Ishikawa (cell line): ENCODE measurements around the gene TMEM38A.

ENCODE experiments used
- EGR1 ChIP-seq: IDR thresholded peaks from 2 replicates; pipeline ENCODE4 v1.6.1; 2012
- EP300 ChIP-seq: IDR thresholded peaks from 2 replicates; pipeline ENCODE4 v1.6.1; 2012; ENCODE audit warnings: borderline replicate concordance
- NFIC ChIP-seq: IDR thresholded peaks from 2 replicates; pipeline ENCODE4 v1.6.1; 2012
- YY1 ChIP-seq: IDR thresholded peaks from 2 replicates; pipeline ENCODE4 v1.6.1; 2012; ENCODE audit warnings: low read depth
- TF ChIP-seq, protein P1 (sequence below): IDR thresholded peaks from 2 replicates; pipeline ENCODE4 v1.6.1; 2012; ENCODE audit warnings: low read depth, mild to moderate bottlenecking
- TF ChIP-seq, protein P2 (sequence below): IDR thresholded peaks from 2 replicates; pipeline ENCODE4 v1.6.1; 2012

DNA sequence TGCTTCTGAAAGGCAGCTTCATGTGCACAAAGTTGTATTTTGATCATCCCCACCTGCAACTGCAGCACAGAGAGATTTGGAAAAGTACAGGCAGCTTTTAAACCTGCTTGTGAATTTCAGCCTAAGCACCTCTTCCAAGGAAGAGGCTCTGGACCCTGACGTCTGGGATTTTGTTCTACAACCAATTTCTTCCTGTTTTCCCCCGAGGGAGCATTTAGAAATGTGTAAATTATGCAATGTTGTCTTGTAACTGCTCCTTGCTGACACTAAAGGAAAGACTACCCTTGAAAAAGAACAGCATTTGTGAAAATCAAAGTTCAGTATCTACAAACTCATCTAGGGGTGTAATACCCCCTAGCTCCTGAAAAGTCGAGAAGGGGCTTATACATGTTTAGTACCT lies 48.3 kb upstream of the TMEM38A start:
- TF ChIP-seq NFIC (no peak), EGR1 (no peak), YY1 (no peak), EP300 (no peak)
- TF ChIP-seq, protein P1, sequence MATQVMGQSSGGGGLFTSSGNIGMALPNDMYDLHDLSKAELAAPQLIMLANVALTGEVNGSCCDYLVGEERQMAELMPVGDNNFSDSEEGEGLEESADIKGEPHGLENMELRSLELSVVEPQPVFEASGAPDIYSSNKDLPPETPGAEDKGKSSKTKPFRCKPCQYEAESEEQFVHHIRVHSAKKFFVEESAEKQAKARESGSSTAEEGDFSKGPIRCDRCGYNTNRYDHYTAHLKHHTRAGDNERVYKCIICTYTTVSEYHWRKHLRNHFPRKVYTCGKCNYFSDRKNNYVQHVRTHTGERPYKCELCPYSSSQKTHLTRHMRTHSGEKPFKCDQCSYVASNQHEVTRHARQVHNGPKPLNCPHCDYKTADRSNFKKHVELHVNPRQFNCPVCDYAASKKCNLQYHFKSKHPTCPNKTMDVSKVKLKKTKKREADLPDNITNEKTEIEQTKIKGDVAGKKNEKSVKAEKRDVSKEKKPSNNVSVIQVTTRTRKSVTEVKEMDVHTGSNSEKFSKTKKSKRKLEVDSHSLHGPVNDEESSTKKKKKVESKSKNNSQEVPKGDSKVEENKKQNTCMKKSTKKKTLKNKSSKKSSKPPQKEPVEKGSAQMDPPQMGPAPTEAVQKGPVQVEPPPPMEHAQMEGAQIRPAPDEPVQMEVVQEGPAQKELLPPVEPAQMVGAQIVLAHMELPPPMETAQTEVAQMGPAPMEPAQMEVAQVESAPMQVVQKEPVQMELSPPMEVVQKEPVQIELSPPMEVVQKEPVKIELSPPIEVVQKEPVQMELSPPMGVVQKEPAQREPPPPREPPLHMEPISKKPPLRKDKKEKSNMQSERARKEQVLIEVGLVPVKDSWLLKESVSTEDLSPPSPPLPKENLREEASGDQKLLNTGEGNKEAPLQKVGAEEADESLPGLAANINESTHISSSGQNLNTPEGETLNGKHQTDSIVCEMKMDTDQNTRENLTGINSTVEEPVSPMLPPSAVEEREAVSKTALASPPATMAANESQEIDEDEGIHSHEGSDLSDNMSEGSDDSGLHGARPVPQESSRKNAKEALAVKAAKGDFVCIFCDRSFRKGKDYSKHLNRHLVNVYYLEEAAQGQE = no peak
- TF ChIP-seq, protein P2, sequence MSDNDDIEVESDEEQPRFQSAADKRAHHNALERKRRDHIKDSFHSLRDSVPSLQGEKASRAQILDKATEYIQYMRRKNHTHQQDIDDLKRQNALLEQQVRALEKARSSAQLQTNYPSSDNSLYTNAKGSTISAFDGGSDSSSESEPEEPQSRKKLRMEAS = no peak
